Stomach (tissue), 9 donors: ENCODE data around the gene ADAM8. TPM values are rescaled to one million over a fixed set of nuclear protein-coding genes. Genes with fewer than 3 reads are reported as not detected.

Experiments used
- DNase-seq, 2 donors: peaks; one replicate each; pipeline versions ENCODE4 v3.0.0 to v3.0.0-alpha.2; 2013 to 2019
- H3K27ac ChIP-seq, 5 donors: fragments of 200-600 bp in 4 of 5; sonication (generic) in 4 of 5; one replicate each; pipeline ENCODE4 v1.5.1; 2013 to 2019; ENCODE audit warnings: mild to moderate bottlenecking in 1 of 5, moderate library complexity in 1 of 5
- H3K27me3 ChIP-seq, 3 donors: fragments of 200-600 bp; sonication (generic); one replicate each; pipeline ENCODE4 v1.5.1; 2017 to 2019; ENCODE audit warnings: mixed run types in 1 of 3
- H3K36me3 ChIP-seq, 4 donors: fragments of 200-600 bp; sonication (generic); 1 replicate in 3 of 4; 2 replicates in 1 of 4; pipeline ENCODE4 v1.5.1; 2016 to 2019
- H3K4me1 ChIP-seq, 4 donors: fragments of 200-600 bp; sonication (generic); one replicate each; pipeline ENCODE4 v1.5.1; 2016 to 2019
- H3K4me3 ChIP-seq, 4 donors: fragments of 200-600 bp; sonication (generic) in 3 of 4; one replicate each; pipeline ENCODE4 v1.5.1; 2016 to 2019; ENCODE audit warnings: mild to moderate bottlenecking in 1 of 4
- H3K9me3 ChIP-seq, 4 donors: fragments of 200-600 bp; sonication (generic); one replicate each; pipeline ENCODE4 v1.5.1; 2016 to 2019
- EP300 ChIP-seq: sonication (generic); formaldehyde crosslinking; IDR thresholded peaks from one replicate; pipeline ENCODE4 v1.6.1; 2017; ENCODE audit warnings: antibody characterized with exemption
- POLR2A ChIP-seq, 4 donors: fragments of 450-650 bp; IDR thresholded peaks; one replicate each; pipeline ENCODE4 v1.6.1; 2016; ENCODE audit warnings: antibody characterized with exemption in 4 of 4, control low read depth in 2 of 4, mild to moderate bottlenecking in 1 of 4, moderate library complexity in 1 of 4
- POLR2AphosphoS5 ChIP-seq, 3 donors: sonication (generic); formaldehyde crosslinking; IDR thresholded peaks; one replicate each; pipeline ENCODE4 v1.6.1; 2016; ENCODE audit warnings: antibody characterized with exemption in 3 of 3
- WGBS, 5 donors: extraction: QIAGEN DNeasy Blood & Tissue Kit in 3 of 5; methylation state at CpG; one replicate each; pipeline versions ENCODE4 v1.1.5 to v1.1.7; 2013 to 2018; 5-methylcytosine and 5-hydroxymethylcytosine counted together
- intact Hi-C: fragments of 100-400 bp; cut with DNase I; formaldehyde crosslinking; loops from one replicate; pipeline ENCODE4 v1.15.1; 2023; ENCODE audit warnings: low total_unique reads
- polyA plus RNA-seq, 3 donors: library from polyadenylated mRNA; stranded (reverse); fragments of 200-250 nt; gene quantifications; one replicate each; pipeline ENCODE4 v1.2.3, GENCODE V29; 2013
- total RNA-seq, 5 donors: library from RNA; depleted of rRNA; stranded (reverse); fragments of >200 nt; gene quantifications; one replicate each; pipeline versions ENCODE4 v1.1.0 to v1.2.3, GENCODE V29; 2014 to 2016
- TF ChIP-seq, protein P1 (sequence below), 7 experiments: fragments of 450-650 bp in 4 of 7; fragments of 200-600 bp in 3 of 7; sonication (generic) in 3 of 7; IDR thresholded peaks; one replicate each; pipeline ENCODE4 v1.5.1; 2016 to 2019; ENCODE audit warnings: antibody characterized with exemption in 7 of 7, control low read depth in 2 of 7, mild to moderate bottlenecking in 1 of 7
- donor health status: healthy with polysubstance abuse.
- donor health status: Bipolar disorder and iron deficiency.
- donor health status: healthy.

Gene ADAM8
- total and polyA plus RNA-seq, 8 donors: 1.8 to 50.8 (median 4.4) TPM; not detected in 1

DNA sequence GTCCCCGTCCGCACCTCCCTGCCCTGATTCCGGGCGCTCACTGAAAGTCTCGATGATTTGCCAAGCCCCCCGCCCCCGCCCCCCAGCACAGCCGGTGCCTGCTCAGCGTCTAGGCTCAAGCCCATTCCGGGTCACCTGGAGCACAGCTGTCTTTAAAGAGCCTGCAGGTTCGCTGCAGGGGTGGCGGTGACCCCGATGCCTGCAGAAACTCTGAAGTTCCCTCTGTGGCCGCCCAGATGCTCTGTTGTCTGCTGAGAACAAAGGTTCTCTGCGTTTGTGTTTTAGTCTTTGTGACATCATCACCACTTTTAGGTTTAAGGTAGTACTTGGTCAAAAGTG lies 38.2 kb downstream of the ADAM8 start:
- Histone ChIP-seq H3K9me3 (no peaks in the 10 kb centered on the region), H3K27ac (no peak overlapping the region), H3K4me1 (peaks cover 13 to 44% (median 31%) of the 10 kb centered on the region in 4 donors), H3K36me3 (no peaks in the 10 kb centered on the region), H3K4me3 (no peak overlapping the region), H3K27me3 (peaks cover 43 to 100% (median 83%) of the 10 kb centered on the region in 3 donors)
- WGBS, 5 donors: 31 to 43% (median 36%) methylated on average over 15 of the region's 15 CpGs
- intact Hi-C loops: no loop called here
- DNase-seq: no peak
- no peak for TF ChIP-seq EP300
- no peak for TF ChIP-seq POLR2A (IDR thresholded peaks at IDR 0.05)
- no peak for TF ChIP-seq POLR2AphosphoS5 (IDR thresholded peaks at IDR 0.05)
- TF ChIP-seq, protein P1, sequence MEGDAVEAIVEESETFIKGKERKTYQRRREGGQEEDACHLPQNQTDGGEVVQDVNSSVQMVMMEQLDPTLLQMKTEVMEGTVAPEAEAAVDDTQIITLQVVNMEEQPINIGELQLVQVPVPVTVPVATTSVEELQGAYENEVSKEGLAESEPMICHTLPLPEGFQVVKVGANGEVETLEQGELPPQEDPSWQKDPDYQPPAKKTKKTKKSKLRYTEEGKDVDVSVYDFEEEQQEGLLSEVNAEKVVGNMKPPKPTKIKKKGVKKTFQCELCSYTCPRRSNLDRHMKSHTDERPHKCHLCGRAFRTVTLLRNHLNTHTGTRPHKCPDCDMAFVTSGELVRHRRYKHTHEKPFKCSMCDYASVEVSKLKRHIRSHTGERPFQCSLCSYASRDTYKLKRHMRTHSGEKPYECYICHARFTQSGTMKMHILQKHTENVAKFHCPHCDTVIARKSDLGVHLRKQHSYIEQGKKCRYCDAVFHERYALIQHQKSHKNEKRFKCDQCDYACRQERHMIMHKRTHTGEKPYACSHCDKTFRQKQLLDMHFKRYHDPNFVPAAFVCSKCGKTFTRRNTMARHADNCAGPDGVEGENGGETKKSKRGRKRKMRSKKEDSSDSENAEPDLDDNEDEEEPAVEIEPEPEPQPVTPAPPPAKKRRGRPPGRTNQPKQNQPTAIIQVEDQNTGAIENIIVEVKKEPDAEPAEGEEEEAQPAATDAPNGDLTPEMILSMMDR (IDR thresholded peaks at IDR 0.05): no peak

DNA sequence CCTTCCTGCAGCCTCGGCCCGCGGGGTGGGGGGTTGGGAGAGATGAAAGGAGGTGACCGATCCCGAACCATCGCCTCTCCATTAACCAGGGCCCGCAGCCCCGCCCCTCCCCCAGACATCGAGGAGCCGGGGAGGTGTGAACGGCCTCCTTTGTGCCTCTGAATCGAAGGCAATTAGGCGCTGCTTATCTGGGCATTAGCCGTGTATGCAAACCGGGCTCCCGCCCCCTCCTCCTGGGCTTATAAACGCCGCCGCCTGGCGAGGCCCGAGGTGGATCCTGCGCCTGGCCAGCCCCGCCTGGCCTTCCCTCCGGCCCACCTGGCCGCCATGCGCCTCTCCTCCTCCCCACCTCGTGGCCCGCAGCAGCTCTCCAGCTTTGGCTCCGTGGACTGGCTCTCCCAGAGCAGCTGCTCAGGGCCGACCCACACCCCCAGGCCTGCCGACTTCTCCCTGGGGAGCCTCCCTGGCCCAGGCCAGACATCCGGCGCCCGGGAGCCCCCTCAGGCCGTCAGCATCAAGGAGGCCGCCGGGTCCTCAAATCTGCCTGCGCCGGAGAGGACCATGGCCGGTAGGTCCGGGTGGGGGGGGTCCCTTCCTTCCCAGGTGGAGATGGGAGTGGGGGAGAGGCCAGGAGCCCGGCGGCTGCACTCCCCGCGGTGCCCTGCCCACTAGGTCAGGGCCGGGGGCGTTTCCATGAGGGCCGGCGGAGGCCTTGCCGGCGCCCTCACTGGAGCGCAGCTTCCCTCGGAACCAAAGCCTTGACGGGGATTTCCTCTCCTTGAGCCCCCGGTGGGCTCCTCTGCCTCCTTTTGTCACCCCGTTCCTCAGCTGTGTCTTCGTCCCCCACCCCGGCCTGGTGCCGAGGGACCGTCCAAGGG lies 38.8 kb downstream of the ADAM8 start, which contains the start of gene VENTX:
Gene VENTX, plus strand, starts transcription at position 268 of the 878 bp plus-strand sequence. Its CDS starts 60 bp downstream, at position 328.
- 10 to 15% (median 14%) methylated on average over 34 to 60 of the region's 60 CpGs for WGBS, 5 donors
- intact Hi-C loops: no loop called here
- no peak for DNase-seq
- no peak within 1 kb of the TSS for H3K27ac ChIP-seq
- H3K36me3 ChIP-seq: no peaks in the 10 kb centered on the region
- peak within 1 kb of the TSS; percentile 26 to 42 (median 32) for H3K4me3 ChIP-seq
- H3K27me3 ChIP-seq: peaks cover 43 to 100% (median 86%) of the 10 kb centered on the region in 3 donors
- H3K4me1 ChIP-seq: peaks cover 13 to 44% (median 31%) of the 10 kb centered on the region in 4 donors
- TF ChIP-seq POLR2AphosphoS5 (IDR thresholded peaks at IDR 0.05): no peak
- TF ChIP-seq, protein P1 (IDR thresholded peaks at IDR 0.05): no peak
- H3K9me3 ChIP-seq: no peaks in the 10 kb centered on the region

DNA sequence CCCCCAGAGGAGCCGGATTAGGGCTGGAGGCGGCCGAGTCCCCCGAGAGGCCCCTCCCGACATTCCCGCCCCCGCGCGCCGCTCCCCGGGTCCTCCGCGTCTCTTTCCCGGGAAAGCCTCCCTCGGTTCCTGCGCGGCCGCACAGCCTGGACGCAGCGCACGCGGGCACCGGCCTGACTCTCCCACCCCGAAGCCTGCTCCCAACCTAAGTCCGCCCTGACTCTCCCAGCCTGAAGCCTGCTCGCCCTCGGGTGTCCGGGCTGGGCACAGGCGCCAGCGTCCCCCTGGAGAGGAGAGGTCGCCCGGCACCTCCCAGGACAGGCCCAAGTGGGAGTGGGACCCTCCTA lies 39.5 kb downstream of the ADAM8 start:
- no peak for TF ChIP-seq POLR2AphosphoS5 (IDR thresholded peaks at IDR 0.05)
- TF ChIP-seq, protein P1 (IDR thresholded peaks at IDR 0.05): no peak
- TF ChIP-seq POLR2A (IDR thresholded peaks at IDR 0.05): no peak
- no peak for TF ChIP-seq EP300
- intact Hi-C loops: no loop called here
- H3K4me1 ChIP-seq: peaks cover 13 to 44% (median 31%) of the 10 kb centered on the region in 4 donors
- H3K27ac ChIP-seq: no peak overlapping the region
- peaks cover 45 to 100% (median 90%) of the 10 kb centered on the region in 3 donors for H3K27me3 ChIP-seq
- WGBS, 5 donors: 2 to 4% (median 3%) methylated on average over 31 to 32 of the region's 32 CpGs; no CpG with 5 or more reads in 1 of the 5 donors
- DNase-seq: no peak
- no peaks in the 10 kb centered on the region for H3K9me3 ChIP-seq
- H3K36me3 ChIP-seq: no peaks in the 10 kb centered on the region
- H3K4me3 ChIP-seq: peak overlapping the region; percentile 26 to 42 (median 32)

DNA sequence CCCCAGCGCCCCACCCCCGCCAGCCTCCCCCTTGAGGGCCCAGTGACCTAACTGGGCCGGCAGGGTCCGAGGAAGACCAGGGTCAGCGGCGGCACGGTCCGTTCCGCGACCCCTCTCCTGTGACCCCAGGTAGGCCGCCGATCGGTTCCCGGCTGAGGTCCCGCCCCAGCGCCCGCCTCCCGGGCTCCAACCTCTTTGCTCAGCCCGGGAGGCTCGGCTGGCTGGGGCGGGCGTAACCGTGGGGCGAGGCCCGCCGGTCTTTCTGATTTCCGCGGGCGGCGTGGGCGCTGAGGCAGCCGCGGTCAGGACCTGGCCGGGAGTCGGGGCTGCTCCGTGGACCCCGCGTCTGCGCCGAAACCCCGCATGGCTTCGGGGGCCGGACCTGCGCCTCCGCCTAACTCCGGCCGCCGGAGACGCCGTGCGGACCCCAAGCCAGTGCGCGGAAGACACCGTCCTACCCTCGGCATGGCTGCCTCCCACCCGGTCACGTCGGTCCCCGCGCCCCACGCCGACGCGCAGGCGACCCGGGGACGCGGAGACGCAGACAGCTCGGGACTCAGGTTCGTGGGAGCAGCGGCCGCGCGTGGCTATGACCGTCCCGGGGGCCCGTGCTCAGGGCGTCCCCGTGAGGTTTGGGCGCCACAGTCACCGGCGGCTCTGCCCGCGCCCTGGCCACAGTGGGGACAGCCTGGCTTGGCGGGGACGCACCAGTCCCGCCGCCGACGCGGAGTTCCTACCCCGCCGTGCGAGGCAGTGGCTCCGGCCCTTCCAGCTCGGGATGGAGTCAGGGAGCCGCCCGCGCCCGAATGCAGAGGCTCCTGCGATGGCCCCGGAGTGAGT lies 40.0 kb downstream of the ADAM8 start:
- DNase-seq: no peak
- H3K9me3 ChIP-seq: no peaks in the 10 kb centered on the region
- intact Hi-C loops: no loop called here
- WGBS, 5 donors: 2 to 10% (median 2%) methylated on average over 8 to 103 of the region's 103 CpGs
- H3K4me3 ChIP-seq: peak overlapping the region; percentile 26 to 42 (median 32)
- peaks cover 13 to 41% (median 31%) of the 10 kb centered on the region in 4 donors for H3K4me1 ChIP-seq
- H3K27me3 ChIP-seq: peaks cover 51 to 100% (median 90%) of the 10 kb centered on the region in 3 donors
- TF ChIP-seq EP300 (no peak), POLR2AphosphoS5 (IDR thresholded peaks at IDR 0.05) (no peak), POLR2A (IDR thresholded peaks at IDR 0.05) (no peak)
- TF ChIP-seq, protein P1 (IDR thresholded peaks at IDR 0.05): no peak
- H3K27ac ChIP-seq: no peak overlapping the region
- H3K36me3 ChIP-seq: no peaks in the 10 kb centered on the region
